Loucy (cell line): ENCODE results near the gene C2orf80.

Source experiments
- H2AFZ ChIP-seq: fragments of 200-600 bp; sonication (generic); 2 replicates; pipeline ENCODE4 v1.6.0; 2016; ENCODE audit warnings: antibody characterized with exemption, mild to moderate bottlenecking, low read length, moderate library complexity
- H3F3A ChIP-seq: fragments of 200-600 bp; 2 replicates; pipeline ENCODE4 v1.6.0; 2016; ENCODE audit warnings: antibody characterized with exemption, low read depth, mild to moderate bottlenecking
- H3K27me3 ChIP-seq: fragments of 200-600 bp; sonication (generic); 2 replicates; pipeline ENCODE4 v1.6.1; 2014; ENCODE audit warnings: low read length, mild to moderate bottlenecking; ENCODE audit not compliant: insufficient read depth, poor library complexity, severe bottlenecking
- H3K36me3 ChIP-seq: fragments of 200-600 bp; sonication (generic); 2 replicates; pipeline ENCODE4 v1.6.1; 2016; ENCODE audit warnings: low read length; ENCODE audit not compliant: insufficient read depth
- H3K4me1 ChIP-seq: fragments of 200-600 bp; sonication (generic); 2 replicates; pipeline ENCODE4 v1.5.1; 2014; ENCODE audit warnings: low read length, mild to moderate bottlenecking; ENCODE audit not compliant: insufficient read depth, poor library complexity, severe bottlenecking
- H3K4me2 ChIP-seq: fragments of 200-600 bp; sonication (generic); 2 replicates; pipeline ENCODE4 v1.6.0; 2014; ENCODE audit warnings: antibody characterized with exemption, low read length, low read depth, mild to moderate bottlenecking; ENCODE audit not compliant: poor library complexity, severe bottlenecking
- H3K4me3 ChIP-seq: fragments of 200-600 bp; sonication (generic); 2 replicates; pipeline ENCODE4 v1.5.1; 2014; ENCODE audit warnings: low read length, mild to moderate bottlenecking, mixed read lengths; ENCODE audit not compliant: poor library complexity, severe bottlenecking
- H3K79me2 ChIP-seq: fragments of 200-600 bp; sonication (generic); 2 replicates; pipeline ENCODE4 v1.6.1; 2014; ENCODE audit warnings: low read length; ENCODE audit not compliant: insufficient read depth
- H3K9ac ChIP-seq: fragments of 200-600 bp; sonication (generic); 2 replicates; pipeline ENCODE4 v1.6.0; 2014; ENCODE audit warnings: mild to moderate bottlenecking, low read depth, low read length, moderate library complexity; ENCODE audit not compliant: poor library complexity, severe bottlenecking
- H3K9me2 ChIP-seq: fragments of 200-600 bp; sonication (generic); replicated peaks from 2 replicates; pipeline ENCODE4 v1.6.1; 2016; ENCODE audit warnings: low read depth, low read length, mixed read lengths
- H3K9me3 ChIP-seq: fragments of 200-600 bp; sonication (generic); 2 replicates; pipeline ENCODE4 v1.6.1; 2014; ENCODE audit warnings: mild to moderate bottlenecking, antibody characterized with exemption, low read length, low read depth; ENCODE audit not compliant: insufficient read depth
- H4K20me1 ChIP-seq: fragments of 200-600 bp; sonication (generic); 2 replicates; pipeline ENCODE4 v1.6.0; 2014; ENCODE audit warnings: antibody characterized with exemption, low read length, mild to moderate bottlenecking; ENCODE audit not compliant: insufficient read depth, poor library complexity, severe bottlenecking
- EZH2phosphoT487 ChIP-seq: fragments of 200-600 bp; IDR thresholded peaks from 2 replicates; pipeline ENCODE4 v1.6.1; 2018; ENCODE audit warnings: antibody characterized with exemption, mild to moderate bottlenecking, moderate library complexity, borderline replicate concordance
- TF ChIP-seq, protein P1 (sequence below): fragments of 200-600 bp; sonication (generic); conservative IDR thresholded peaks from 2 replicates; pipeline ENCODE4 v1.5.1; 2014; ENCODE audit warnings: mild to moderate bottlenecking, antibody characterized with exemption, low read length

The C2orf80 gene

GRCh38 chr2:208150094-208150493, 39.7 kb downstream of the C2orf80 start:
- Histone ChIP-seq H3K4me1 (no peaks in the 10 kb centered on the region), H3K9ac (no peak overlapping the region), H3K9me3 (peaks cover 5% of the 10 kb centered on the region; the same call in 1 of the 2 replicates), H3K27me3 (no peaks in the 10 kb centered on the region), H3K4me3 (no peak overlapping the region), H3K9me2 (no peaks in the 10 kb centered on the region), H4K20me1 (no peaks in the 10 kb centered on the region), H3K4me2 (no peak overlapping the region), H3K79me2 (no peaks in the 10 kb centered on the region), H3F3A (no peaks in the 10 kb centered on the region), H3K36me3 (no peaks in the 10 kb centered on the region), H2AFZ (no peak overlapping the region)
- TF ChIP-seq EZH2phosphoT487: no peak
- TF ChIP-seq, protein P1, sequence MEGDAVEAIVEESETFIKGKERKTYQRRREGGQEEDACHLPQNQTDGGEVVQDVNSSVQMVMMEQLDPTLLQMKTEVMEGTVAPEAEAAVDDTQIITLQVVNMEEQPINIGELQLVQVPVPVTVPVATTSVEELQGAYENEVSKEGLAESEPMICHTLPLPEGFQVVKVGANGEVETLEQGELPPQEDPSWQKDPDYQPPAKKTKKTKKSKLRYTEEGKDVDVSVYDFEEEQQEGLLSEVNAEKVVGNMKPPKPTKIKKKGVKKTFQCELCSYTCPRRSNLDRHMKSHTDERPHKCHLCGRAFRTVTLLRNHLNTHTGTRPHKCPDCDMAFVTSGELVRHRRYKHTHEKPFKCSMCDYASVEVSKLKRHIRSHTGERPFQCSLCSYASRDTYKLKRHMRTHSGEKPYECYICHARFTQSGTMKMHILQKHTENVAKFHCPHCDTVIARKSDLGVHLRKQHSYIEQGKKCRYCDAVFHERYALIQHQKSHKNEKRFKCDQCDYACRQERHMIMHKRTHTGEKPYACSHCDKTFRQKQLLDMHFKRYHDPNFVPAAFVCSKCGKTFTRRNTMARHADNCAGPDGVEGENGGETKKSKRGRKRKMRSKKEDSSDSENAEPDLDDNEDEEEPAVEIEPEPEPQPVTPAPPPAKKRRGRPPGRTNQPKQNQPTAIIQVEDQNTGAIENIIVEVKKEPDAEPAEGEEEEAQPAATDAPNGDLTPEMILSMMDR: no peak

DNA sequence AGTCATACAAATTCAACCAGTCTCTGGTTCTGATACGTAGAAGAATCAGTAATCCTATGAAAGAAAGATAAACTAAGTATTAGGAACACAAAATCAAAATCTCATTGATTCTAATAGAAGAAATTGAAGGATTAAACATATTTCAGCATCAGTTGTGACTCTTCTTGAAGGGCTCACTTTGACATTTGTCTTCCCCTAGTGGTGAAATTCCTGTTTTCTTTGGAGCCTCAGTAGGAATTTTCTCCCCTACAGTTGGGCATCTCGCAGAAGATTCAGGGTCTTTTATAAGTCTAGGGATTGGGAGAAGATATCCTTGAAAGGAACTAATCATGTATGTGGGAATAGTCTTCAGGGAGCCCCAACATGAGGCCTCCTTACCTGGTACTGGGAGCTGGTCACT, 41.0 kb downstream of the C2orf80 start:
- Histone ChIP-seq H3K9ac (no peak overlapping the region), H3K9me2 (no peaks in the 10 kb centered on the region), H3K79me2 (no peaks in the 10 kb centered on the region), H3K4me2 (no peak overlapping the region), H4K20me1 (no peaks in the 10 kb centered on the region), H3K4me1 (no peaks in the 10 kb centered on the region), H3K9me3 (peaks cover 5% of the 10 kb centered on the region; the same call in 1 of the 2 replicates), H3F3A (no peaks in the 10 kb centered on the region), H3K4me3 (no peak overlapping the region), H3K27me3 (no peaks in the 10 kb centered on the region), H2AFZ (no peak overlapping the region), H3K36me3 (no peaks in the 10 kb centered on the region)
- TF ChIP-seq, protein P1: peak; percentile 35
- TF ChIP-seq EZH2phosphoT487: no peak

DNA sequence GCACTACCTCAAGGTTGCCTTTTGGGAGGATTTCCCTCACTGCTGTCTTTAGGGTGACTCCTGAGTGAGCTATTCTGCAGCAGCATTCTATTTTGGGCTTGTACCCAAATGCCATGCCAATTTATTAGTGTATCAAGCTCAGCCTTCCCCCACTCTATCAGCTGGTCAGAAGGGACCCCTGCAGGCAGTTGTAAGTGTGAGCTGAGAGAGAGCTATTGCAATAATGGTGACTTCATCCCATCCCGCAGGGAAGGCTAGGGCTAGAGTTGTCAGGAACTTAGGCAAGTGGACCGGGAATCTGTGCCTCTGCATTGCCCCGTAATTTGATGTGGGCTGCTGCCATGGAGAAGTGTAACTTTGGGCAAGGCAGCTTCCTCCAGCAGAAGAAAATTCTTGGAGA, 42.1 kb downstream of the C2orf80 start:
- no peak for TF ChIP-seq EZH2phosphoT487
- TF ChIP-seq, protein P1: peak; percentile 24; the same call in 1 of the 2 replicates
- no peaks in the 10 kb centered on the region for H3K9me2 ChIP-seq
- no peaks in the 10 kb centered on the region for H3F3A ChIP-seq
- no peaks in the 10 kb centered on the region for H3K36me3 ChIP-seq
- no peak overlapping the region for H3K9ac ChIP-seq
- H3K4me1 ChIP-seq: no peaks in the 10 kb centered on the region
- no peaks in the 10 kb centered on the region for H3K79me2 ChIP-seq
- no peak overlapping the region for H2AFZ ChIP-seq
- H3K27me3 ChIP-seq: no peaks in the 10 kb centered on the region
- peaks cover 5% of the 10 kb centered on the region; the same call in 1 of the 2 replicates for H3K9me3 ChIP-seq
- H3K4me2 ChIP-seq: no peak overlapping the region
- H4K20me1 ChIP-seq: no peaks in the 10 kb centered on the region
- no peak overlapping the region for H3K4me3 ChIP-seq
